OCI-LY1 (cell line): ENCODE results near the gene MYO18A.
A peak's percentile ranks its signal among the peaks of the same experiment; 100 is the strongest.

Experiments used
- H2AFZ ChIP-seq: fragments of 200-600 bp; sonication (generic), shearing (Covaris generic); 2 replicates; pipeline ENCODE4 v1.6.0; 2014; ENCODE audit warnings: antibody characterized with exemption, mild to moderate bottlenecking, low read length
- H3F3A ChIP-seq: fragments of 200-600 bp; sonication (generic), shearing (Covaris generic); 2 replicates; pipeline ENCODE4 v1.6.0; 2014; ENCODE audit warnings: mild to moderate bottlenecking, antibody characterized with exemption, low read length, moderate library complexity; ENCODE audit not compliant: insufficient read depth
- H3K27ac ChIP-seq: fragments of 200-600 bp; sonication (generic); 2 replicates; pipeline ENCODE4 v1.5.1; 2014; ENCODE audit warnings: low read length, mixed run types, mild to moderate bottlenecking, low read depth; ENCODE audit not compliant: poor library complexity, severe bottlenecking
- H3K27me3 ChIP-seq: fragments of 200-600 bp; sonication (generic); 2 replicates; pipeline ENCODE4 v1.6.0; 2014; ENCODE audit warnings: antibody characterized with exemption, mild to moderate bottlenecking, low read length, moderate library complexity; ENCODE audit not compliant: insufficient read depth
- H3K36me3 ChIP-seq: fragments of 200-600 bp; sonication (generic); 2 replicates; pipeline ENCODE4 v1.6.1; 2014; ENCODE audit warnings: mild to moderate bottlenecking, antibody characterized with exemption, low read length, moderate library complexity, mixed read lengths; ENCODE audit not compliant: insufficient read depth
- H3K4me1 ChIP-seq: fragments of 200-600 bp; sonication (generic); 2 replicates; pipeline ENCODE4 v1.5.1; 2014; ENCODE audit warnings: mild to moderate bottlenecking, low read length, moderate library complexity; ENCODE audit not compliant: insufficient read depth, severe bottlenecking
- H3K4me2 ChIP-seq: fragments of 200-600 bp; sonication (generic), shearing (Covaris generic); 2 replicates; pipeline ENCODE4 v1.6.1; 2014; ENCODE audit warnings: low read length
- H3K4me3 ChIP-seq: fragments of 200-600 bp; sonication (generic); 2 replicates; pipeline ENCODE4 v1.5.1; 2014; ENCODE audit warnings: low read length, low read depth, mild to moderate bottlenecking, mixed read lengths; ENCODE audit not compliant: poor library complexity, severe bottlenecking
- H3K79me2 ChIP-seq: fragments of 200-600 bp; shearing (Covaris generic); 2 replicates; pipeline ENCODE4 v1.6.1; 2016; ENCODE audit warnings: mixed run types, low read length, mixed read lengths; ENCODE audit not compliant: insufficient read depth
- H3K9ac ChIP-seq: fragments of 200-600 bp; sonication (generic), shearing (Covaris generic); 2 replicates; pipeline ENCODE4 v1.6.1; 2014; ENCODE audit warnings: mild to moderate bottlenecking, low read length, mixed read lengths
- H3K9me2 ChIP-seq: fragments of 200-600 bp; sonication (generic), shearing (Covaris generic); 2 replicates; pipeline ENCODE4 v1.6.1; 2014; ENCODE audit warnings: low read depth, mild to moderate bottlenecking, low read length, mixed read lengths
- H3K9me3 ChIP-seq: fragments of 200-600 bp; shearing (Covaris generic); 2 replicates; pipeline ENCODE4 v1.6.1; 2014; ENCODE audit warnings: low read length, mixed read lengths
- H4K20me1 ChIP-seq: fragments of 200-600 bp; sonication (generic), shearing (Covaris generic); 2 replicates; pipeline ENCODE4 v1.6.0; 2016; ENCODE audit warnings: mild to moderate bottlenecking, low read length; ENCODE audit not compliant: insufficient read depth
- CTCF ChIP-seq: fragments of 200-600 bp; sonication (generic), shearing (Covaris generic); IDR thresholded peaks from 2 replicates; pipeline ENCODE4 v1.5.1; 2017; ENCODE audit warnings: mild to moderate bottlenecking, antibody characterized with exemption, low read length, moderate library complexity, mixed read lengths
- EZH2 ChIP-seq: fragments of 200-600 bp; sonication (generic), shearing (Covaris generic); IDR thresholded peaks from 2 replicates; pipeline ENCODE4 v1.8.0; 2017; ENCODE audit warnings: borderline replicate concordance, mixed run types, mild to moderate bottlenecking, antibody characterized with exemption, low read length, moderate library complexity, mixed read lengths

MYO18A gene

GRCh38 chr17:29145289-29146073 lies 34.7 kb downstream of the MYO18A start:
- no peak overlapping the region; the same call in 1 of the 2 replicates for H3K9ac ChIP-seq
- H3K36me3 ChIP-seq, result no peaks in the 10 kb centered on the region
- no peaks in the 10 kb centered on the region for H3K27me3 ChIP-seq
- H3K9me2 ChIP-seq, result no peaks in the 10 kb centered on the region
- H3K4me1 ChIP-seq, result peaks cover 51% of the 10 kb centered on the region
- no peak overlapping the region for H3K4me3 ChIP-seq
- H3K4me2 ChIP-seq, result peak overlapping the region; percentile 8; the same call in 1 of the 2 replicates
- no peaks in the 10 kb centered on the region for H4K20me1 ChIP-seq
- TF ChIP-seq EZH2 (no peak), CTCF (peak; percentile 63)
- no peaks in the 10 kb centered on the region for H3K9me3 ChIP-seq
- H3F3A ChIP-seq, result peaks cover 5% of the 10 kb centered on the region; the same call in 1 of the 2 replicates
- no peaks in the 10 kb centered on the region for H3K79me2 ChIP-seq
- no peak overlapping the region for H2AFZ ChIP-seq
- H3K27ac ChIP-seq, result peak overlapping the region; percentile 47

- H3K9me3 ChIP-seq, result no peaks in the 10 kb centered on the region
- no peak overlapping the region for H3K4me3 ChIP-seq
- H4K20me1 ChIP-seq, result no peaks in the 10 kb centered on the region
- peak overlapping the region; percentile 44 for H3K27ac ChIP-seq
- no peaks in the 10 kb centered on the region for H3F3A ChIP-seq
- TF ChIP-seq EZH2 (no peak), CTCF (peak; percentile 55; the same call in 1 of the 2 replicates)
- no peaks in the 10 kb centered on the region for H3K9me2 ChIP-seq
- H3K36me3 ChIP-seq, result no peaks in the 10 kb centered on the region
- peaks cover 51% of the 10 kb centered on the region for H3K4me1 ChIP-seq
- H3K9ac ChIP-seq, result no peak overlapping the region
- H3K79me2 ChIP-seq, result no peaks in the 10 kb centered on the region
- no peak overlapping the region for H3K4me2 ChIP-seq
- no peak overlapping the region for H2AFZ ChIP-seq
- H3K27me3 ChIP-seq, result no peaks in the 10 kb centered on the region
These were observed 36.3 kb downstream of the MYO18A start for GRCh38 chr17:29143894-29144293.

- Histone ChIP-seq H3K9me2 (no peaks in the 10 kb centered on the region), H3K27ac (peak overlapping the region; percentile 85), H3K4me2 (peak overlapping the region; percentile 94), H2AFZ (no peak overlapping the region), H3F3A (no peaks in the 10 kb centered on the region), H3K27me3 (no peaks in the 10 kb centered on the region), H3K4me1 (peaks cover 56% of the 10 kb centered on the region), H3K79me2 (no peaks in the 10 kb centered on the region), H4K20me1 (no peaks in the 10 kb centered on the region), H3K9me3 (no peaks in the 10 kb centered on the region), H3K36me3 (no peaks in the 10 kb centered on the region), H3K9ac (peak overlapping the region; percentile 69; the same call in 1 of the 2 replicates), H3K4me3 (peak overlapping the region; percentile 65)
- TF ChIP-seq EZH2 (no peak), CTCF (no peak)
These were observed 38.7 kb downstream of the MYO18A start for GRCh38 chr17:29141514-29141876.
